HS-27A (cell line): ENCODE measurements around the gene ZNF439.
"Not testable (repeated sequence)": the region's sequence is repeated elsewhere in the genome, so short reads cannot be mapped to it uniquely, and the experiment has no call there.

Experiments used
- DNase-seq: peaks from one replicate; pipeline ENCODE4 v3.0.0-alpha.2; 2012; ENCODE audit warnings: low read depth, missing footprints

ZNF439 gene

DNA sequence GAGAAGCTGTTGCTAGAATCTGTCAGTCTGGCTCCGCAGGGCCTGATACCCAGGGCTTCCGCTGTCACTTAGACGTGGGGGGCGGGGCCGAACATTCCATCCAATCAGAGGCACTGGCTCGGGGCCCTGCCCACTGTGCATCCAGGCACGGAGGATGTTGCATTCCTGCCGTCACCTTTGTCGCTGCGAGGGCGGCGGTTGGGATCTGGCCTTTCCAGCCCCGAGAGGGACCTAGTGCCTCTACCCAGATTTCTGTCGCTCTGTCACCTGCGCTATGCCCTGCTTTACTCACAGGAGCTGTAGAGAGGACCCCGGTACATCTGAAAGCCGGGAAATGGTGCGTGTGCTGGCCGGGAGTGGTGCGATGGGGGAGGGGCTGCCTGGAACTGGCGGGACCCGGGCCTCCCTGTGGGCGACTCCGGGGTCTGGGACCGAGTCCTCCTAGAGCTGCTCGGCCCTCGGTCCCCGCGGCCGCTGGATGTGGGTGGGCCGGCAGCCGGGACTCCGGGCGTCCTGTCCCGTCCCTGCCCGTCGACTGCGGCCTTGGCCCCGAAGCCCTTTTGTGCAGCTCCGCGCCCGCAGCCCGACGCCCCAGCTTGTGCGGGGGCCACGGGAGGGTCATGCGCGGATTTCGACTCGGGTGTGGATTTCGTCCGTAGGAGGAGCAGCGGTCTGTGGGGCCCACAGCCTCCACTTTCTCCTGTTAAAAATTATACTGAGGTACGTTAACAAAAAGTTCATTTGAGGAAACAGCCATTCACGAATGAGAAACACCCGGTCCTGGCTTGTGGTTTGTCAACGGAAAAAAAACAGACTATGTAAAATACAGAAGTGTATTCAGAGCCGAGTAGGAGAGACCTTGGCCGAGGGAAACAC, at the start of gene ZNF439:
ZNF439 (plus strand) TSS at position 133 of the 876 bp plus-strand sequence; CDS start at position 275, 142 bp downstream.
- DNase-seq = no peak

DNA sequence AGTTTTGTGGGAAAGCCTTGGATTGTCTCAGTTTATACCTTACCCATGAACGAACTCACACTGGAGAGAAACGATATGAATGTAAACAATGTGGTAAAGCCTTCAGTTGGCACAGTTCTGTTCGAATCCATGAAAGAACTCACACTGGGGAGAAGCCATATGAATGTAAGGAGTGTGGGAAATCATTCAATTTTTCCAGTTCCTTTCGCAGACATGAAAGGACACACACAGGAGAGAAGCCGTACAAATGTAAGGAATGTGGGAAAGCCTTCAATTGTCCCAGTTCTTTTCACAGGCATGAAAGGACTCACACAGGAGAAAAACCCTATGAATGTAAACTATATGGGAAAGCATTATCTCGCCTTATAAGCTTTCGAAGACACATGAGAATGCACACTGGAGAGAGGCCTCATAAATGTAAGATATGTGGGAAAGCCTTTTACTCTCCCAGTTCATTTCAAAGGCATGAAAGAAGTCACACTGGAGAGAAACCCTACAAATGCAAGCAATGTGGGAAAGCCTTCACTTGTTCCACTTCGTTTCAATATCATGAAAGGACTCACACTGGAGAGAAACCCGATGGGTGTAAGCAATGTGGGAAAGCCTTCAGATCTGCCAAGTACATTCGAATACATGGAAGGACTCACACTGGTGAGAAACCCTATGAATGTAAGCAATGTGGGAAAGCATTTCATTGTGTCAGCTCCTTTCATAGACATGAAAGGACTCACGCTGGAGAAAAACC, 42.0 kb upstream of the ZNF439 start:
- no peak for DNase-seq

DNA sequence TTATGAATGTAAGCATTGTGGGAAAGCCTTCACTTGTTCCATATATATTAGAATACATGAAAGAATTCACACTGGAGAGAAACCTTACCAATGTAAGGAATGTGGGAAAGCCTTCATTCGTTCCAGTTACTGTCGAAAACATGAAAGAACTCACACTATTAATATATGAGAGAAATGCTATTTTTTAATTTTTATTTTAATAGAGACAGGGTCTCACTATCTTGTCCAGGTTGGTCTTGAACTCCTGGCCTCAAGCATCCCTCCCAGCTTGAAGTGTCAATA, 41.5 kb upstream of the ZNF439 start:
- no peak for DNase-seq

DNA sequence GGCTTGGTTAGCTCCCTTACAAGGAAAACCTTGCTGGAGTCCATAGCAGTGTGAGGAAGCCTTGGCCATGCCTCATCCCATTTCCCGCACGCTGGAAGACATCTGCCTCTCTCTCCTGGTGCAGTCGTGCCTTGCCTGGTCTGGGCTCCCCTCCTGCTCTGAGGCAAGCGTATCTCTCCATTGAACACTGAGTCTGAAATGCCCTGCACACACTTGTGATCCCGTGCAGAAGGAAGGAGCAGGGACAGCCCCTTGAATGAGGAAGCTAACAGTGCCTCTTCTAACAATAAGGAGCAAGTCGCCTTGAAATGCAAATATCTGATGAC, 34.9 kb upstream of the ZNF439 start:
- no peak for DNase-seq

DNA sequence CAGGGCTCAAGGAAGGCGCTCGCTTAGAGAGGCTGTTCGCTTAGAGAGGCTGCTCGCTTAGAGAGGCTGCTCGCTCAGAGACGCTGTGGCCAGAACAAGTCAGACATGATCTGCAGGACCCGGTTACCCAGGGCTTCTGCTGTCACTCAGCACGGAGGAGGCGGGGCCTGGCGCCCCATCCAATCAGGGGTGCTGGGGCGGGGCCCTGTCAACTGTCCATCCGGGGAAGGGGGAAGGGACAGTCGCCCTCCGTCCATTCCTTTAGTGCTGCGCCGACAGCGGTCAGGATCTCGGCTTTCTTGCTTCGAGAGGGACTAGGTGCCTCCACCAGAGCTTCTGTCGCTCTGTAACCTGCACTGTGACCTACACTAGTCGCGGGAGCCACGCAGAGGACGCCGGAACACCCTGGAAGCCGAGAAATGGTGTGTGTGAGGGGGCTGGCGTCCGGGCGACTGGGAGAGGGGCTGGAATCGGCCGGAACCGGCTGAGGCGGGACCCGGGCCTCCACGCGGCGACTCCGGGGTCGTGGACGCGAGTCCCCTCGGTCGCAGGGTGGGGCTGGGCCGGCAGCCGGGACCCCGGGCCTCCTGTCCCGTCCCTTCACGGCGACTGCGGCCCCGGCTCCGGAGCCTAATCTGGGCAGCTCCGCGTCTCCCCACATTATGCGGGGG, 34.4 kb upstream of the ZNF439 start, which contains the start of gene ZNF440:
ZNF440 (plus strand) TSS at position 245 of the 671 bp plus-strand sequence; CDS start at position 420, 175 bp downstream.
- DNase-seq = peak; percentile 66

DNA sequence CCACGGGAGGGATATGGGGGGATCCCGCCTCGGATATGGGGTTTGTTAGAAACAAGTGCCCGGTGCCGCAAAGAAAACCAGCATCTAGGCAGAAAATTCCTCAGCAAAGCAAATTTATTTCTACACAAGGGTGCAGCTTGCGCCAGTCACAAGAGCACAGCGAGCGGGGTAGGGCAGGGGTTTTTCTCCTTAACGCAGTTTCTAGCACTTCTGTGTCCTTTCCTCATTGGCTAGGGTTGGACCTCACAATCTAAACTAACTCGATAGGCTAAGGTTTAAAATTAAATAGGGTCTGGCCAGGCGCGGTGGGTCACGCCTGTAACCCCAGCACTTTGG, 33.9 kb upstream of the ZNF439 start:
- no peak for DNase-seq

DNA sequence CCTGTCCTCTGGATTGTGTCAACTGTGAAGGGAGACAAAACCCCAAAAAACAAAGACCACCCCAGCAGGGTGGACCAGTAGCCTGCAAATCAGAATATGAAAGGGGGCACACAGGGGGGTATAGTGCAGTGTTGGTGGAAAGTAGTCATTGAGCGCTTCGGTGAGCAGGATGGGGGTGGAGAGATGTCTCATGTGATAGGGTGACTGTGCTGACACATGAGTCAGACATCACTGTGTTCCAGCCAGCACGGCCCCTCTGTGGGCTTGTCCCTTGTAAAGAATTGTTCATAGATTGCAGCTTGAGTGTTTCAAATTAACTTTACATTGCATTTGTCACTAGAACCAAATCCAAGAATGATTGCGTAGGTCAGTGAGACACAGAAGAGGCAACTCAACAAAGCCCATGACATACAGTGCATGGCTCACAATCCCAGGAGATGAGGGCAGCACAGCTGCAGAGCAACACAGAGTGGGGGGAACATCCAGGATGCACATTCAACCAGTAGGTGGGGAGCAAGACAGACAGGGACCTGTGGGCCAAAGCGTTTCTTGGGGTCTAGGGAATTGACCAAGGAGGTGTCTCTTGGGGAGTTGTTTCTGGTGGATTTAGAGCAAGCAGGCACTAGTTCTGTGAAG, 26.9 kb upstream of the ZNF439 start:
- no peak for DNase-seq

DNA sequence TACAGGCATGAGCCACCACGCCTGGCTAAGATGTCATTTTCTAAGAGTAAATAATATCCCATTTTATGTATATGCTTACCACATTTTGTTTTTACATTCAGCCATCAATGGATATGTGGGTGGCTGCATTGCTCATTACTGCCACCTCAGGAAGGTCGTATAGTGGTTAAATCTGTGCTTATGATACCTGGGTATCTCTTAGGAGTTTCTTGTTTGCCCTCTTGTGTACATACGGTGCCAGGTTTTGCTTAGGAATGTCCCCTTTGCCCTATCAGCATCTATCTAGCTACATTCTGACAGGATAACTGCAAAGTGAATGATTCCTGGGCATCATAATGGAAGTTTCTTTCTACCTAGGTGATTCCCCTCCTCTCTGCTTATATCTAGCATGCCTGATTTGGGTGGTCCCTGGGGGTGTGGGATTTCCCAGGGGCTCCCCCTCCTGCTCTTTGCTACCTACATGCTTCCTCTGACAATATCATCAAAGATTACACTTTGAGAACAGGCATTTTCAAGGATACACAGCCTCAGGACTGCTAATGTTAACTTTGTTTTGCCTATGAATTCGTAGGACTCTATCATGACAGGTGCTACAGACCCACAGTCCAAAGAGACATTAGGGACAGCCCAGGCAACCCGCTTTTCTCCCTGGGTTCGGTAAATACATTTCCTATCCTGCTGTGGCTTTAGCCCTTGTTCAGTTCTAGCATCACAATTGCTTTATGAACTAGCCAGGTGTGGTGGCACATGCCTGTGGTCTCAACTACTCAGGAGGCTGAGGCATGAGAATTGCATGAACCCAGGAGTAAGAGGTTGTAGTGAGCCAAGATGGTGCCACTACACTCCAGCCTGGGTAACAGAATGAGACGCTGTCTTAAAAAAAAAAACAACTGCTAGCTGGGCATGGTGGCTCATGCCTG, 19.3 kb upstream of the ZNF439 start:
- not testable (repeated sequence) for DNase-seq

DNA sequence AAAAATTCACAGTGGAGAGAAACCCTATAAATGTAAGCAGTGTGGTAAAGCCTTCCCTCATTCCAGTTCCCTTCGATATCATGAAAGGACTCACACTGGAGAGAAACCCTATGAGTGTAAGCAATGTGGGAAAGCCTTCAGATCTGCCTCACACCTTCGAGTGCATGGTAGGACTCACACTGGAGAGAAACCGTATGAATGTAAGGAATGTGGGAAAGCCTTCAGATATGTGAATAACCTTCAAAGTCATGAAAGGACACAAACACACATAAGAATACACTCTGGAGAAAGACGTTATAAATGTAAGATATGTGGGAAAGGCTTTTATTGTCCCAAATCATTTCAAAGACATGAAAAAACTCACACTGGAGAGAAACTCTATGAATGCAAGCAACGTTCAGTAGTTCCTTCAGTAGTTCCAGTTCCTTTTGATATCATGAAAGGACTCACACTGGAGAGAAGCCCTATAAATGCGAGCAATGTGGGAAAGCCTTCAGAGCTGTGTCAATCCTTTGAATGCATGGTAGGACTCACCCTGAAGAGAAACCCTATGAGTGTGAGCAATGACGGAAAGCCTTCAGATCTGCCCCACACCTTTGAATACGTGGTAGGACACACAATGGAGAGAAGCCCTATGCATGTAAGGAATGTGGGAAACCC, 16.1 kb upstream of the ZNF439 start:
- no peak for DNase-seq

DNA sequence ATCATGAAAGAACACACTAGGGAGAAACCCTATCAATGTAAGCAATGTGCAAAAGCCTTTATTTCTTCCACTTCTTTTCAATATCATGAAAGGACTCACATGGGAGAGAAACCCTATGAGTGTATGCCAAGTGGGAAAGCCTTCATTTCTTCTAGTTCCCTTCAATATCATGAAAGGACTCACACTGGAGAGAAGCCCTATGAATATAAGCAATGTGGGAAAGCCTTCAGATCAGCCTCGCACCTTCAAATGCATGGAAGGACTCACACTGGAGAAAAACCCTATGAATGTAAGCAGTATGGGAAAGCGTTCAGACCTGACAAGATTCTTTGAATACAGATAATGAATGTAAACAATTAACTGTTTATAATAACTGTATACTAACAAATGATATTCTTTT, 15.0 kb upstream of the ZNF439 start:
- no peak for DNase-seq

DNA sequence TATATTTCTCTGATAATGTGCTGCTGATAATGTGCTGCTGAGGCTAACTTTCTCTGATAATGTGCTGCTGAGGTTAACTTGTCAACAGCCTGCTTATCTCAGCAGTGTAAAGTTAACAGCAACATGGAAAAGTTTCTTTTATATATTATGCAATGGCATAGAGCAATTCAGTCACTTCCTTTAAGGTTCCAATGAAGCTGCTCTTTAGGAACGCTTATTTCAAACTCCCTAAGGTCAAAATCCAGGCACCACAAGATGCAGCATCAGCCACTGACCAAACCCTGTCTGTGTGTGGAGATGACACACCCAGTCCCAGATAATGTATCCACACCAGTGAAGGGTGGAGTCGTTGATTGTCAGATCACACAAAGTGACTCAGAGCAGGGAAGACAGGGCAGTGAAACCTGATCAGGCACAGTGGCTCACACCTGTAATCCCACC, 12.9 kb upstream of the ZNF439 start:
- DNase-seq = not testable (repeated sequence)

DNA sequence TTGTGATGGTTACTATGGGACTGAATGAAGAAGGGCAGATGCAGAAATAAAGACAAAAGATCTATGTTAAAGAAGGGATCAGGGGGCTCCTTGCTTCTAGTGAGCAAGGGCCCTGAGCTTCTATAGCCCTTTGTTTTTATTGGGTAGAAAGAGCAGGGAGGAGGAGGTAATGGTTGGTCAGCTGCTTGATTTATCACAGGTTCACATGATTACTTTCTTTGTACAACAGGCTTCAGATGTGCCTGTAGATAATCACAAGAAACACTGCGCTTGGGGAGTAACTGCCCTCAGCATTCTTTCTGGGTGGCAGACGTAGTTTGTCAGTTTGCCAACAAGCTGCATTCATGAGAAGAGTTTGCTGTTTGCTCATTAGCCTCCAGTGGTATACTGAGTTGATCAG, 4.8 kb upstream of the ZNF439 start:
- no peak for DNase-seq

DNA sequence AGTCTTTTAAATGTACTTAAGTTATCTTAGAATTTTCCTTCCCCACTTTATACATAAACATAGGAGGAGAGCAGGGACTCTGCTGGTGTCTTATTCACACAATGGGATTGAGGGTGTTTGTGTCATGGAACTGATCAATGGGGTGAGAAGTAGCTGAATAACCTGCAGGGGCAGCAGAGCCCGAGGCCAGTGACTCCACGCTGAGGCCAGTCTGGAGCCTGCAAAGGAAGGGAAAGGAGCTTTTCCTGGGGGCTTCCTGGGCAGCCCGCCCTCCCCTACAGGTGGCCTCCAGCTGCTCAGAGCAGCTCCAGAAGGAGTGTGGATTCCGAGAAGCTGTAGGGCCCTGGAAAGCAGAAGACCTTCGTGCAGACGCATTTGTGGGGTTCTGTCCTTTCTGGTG, 911 bp upstream of the ZNF439 start:
- not testable (repeated sequence) for DNase-seq

DNA sequence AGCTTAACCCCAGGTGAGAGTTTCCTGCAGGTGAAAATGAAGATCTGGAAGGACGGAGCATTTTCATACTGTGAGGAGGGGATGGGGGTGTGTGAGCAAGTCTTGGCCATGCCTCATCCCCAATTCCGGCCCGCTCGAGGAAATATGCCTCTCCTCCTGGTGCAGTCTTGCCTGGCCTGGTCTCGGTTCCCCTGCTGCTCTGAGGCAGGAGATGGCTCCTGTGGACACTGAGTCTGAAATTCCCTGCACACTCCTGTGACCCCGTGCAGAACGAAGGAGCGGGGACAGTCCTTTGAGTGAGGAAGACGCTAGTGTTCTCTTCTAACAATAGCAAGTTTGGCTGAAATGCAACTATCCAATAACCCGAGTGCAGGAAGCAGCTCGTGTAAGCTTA, 329 bp upstream of the ZNF439 start:
- no peak for DNase-seq

DNA sequence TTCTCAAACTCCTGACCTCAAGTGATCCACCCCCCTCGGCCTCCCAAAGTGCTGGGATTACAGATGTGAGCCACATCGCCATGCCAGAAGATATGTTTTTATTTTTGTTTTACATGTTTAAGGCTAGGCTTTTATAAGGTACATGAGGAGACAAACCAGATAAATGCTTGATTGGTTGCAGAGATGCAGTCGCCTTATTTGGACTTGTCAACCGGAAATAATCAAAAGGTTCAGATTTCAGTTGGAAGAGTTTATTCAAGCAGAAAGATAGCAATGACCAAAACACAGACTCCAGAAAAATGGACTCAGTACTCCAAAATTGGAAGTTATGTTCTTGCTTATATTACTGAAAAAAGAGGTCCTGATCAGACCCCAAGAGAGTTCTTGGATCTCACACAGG, 1.8 kb downstream of the ZNF439 start:
- not testable (repeated sequence) for DNase-seq

DNA sequence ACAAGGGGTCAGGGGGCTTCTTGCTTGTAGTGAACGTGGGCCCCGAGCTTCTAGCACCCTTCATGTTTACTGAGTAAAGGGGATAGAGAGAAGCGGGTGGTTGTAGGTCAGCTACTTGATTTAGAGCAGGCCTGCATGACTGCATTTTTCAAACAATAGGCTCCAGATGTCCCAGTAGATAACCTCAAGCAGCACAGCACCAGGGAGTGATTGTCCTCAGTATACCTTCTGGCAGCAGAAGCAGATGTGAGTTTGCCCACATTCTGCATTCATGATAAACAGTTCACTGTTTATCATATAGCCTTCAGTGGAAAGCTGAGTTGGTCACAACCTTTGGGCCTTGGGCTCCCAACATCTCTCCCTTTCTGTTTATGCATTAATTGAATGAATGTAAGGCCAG, 4.8 kb downstream of the ZNF439 start:
- DNase-seq = no peak

DNA sequence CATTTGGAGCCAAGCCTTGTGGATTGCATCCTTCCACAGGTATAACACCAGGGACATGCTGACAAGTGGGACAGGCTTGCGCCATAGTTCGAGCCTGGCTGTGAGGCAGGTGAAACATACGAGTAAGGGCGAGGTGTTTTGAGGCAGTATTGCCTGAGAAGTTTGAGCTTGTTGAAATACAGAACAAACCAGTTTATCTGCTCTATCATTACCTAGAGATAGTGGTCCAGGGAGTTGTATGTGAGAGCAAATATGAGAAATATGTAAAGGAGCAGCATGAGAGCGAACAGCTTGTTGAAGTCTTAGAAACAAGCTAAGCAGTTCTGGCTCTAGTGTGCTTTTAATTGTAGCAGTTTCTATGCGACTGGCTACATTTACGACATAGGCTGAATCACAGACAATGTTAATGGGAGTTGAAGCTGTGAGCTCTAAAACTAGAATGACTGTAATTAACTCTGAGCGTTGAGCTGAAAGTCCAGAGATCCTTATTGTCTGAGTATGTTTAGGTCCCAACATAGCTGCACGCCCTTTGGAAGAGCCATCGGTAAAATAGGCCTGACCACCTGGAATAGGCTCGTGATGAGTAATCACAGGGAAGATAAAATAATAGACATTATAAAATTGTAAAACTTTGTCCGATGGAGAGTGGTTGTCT, 8.2 kb downstream of the ZNF439 start:
- no peak for DNase-seq

DNA sequence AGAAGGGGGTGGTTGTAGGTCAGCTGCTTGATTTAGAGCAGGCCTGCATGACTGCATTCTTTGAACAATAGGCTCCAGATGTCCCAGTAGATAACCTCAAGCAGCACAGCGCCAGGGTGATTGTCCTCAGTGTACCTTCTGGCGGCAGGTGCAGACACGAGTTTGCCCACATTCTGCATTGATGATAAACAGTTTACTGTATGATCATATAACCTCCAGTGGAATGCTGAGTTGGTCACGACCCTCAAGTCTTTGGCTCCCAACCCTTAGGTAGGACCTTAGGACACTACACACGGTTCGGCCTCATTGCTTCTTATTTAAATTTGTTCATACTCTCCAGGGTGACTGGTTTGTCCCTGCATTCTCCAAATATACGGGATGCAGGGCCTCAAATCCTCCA, 12.2 kb downstream of the ZNF439 start:
- no peak for DNase-seq

DNA sequence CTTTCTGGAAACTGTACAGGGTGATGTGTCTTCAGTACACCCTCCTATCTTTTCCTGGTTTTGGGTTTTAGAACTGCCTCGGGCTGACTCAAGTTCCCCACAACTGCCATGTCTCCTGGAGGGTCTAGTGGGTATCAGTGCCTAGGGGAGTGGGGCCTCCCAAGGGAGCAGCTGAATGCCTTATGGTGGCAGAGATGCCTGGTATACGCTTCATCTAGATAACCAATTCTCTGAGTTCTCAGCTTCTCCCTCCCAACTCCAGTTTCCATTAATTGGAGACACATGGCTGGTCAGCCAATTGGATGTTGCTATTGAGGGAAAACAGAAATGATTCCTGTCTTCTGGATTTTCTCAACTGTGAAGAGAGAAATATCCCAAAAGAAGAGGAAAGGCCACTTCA, 12.8 kb downstream of the ZNF439 start:
- DNase-seq = no peak

DNA sequence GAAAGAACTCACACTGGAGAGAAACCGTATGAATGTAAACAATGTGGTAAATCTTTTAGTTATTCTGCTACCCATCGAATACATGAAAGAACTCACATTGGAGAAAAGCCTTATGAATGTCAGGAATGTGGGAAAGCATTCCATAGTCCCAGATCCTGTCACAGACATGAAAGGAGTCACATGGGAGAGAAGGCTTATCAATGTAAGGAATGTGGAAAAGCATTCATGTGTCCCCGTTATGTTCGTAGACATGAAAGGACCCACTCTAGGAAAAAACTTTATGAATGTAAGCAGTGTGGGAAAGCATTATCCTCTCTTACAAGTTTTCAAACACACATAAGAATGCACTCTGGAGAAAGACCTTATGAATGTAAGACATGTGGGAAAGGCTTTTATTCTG, 19.2 kb downstream of the ZNF439 start:
- not testable (repeated sequence) for DNase-seq
